Subcutaneous adipose tissue (tissue), 4 donors: ENCODE measurements around the gene SLAMF6. TPM values are rescaled to one million over a fixed set of nuclear protein-coding genes. Genes with fewer than 3 reads are reported as not detected.

Experiments used
- total RNA-seq, 4 donors: library from RNA; depleted of rRNA; stranded (reverse); fragments of >200 nt; gene quantifications; one replicate each; pipeline ENCODE4 v1.1.0, GENCODE V29; 2016
- TF ChIP-seq, protein P1 (sequence below): fragments of 450-650 bp; IDR thresholded peaks from one replicate; pipeline ENCODE4 v1.5.1; 2016; ENCODE audit warnings: low read depth, mild to moderate bottlenecking, control low read depth, antibody characterized with exemption, moderate library complexity

The SLAMF6 gene
- total RNA-seq, 4 donors from 2014 or later, result 0.65 to 7.0 (median 1.7) TPM

DNA sequence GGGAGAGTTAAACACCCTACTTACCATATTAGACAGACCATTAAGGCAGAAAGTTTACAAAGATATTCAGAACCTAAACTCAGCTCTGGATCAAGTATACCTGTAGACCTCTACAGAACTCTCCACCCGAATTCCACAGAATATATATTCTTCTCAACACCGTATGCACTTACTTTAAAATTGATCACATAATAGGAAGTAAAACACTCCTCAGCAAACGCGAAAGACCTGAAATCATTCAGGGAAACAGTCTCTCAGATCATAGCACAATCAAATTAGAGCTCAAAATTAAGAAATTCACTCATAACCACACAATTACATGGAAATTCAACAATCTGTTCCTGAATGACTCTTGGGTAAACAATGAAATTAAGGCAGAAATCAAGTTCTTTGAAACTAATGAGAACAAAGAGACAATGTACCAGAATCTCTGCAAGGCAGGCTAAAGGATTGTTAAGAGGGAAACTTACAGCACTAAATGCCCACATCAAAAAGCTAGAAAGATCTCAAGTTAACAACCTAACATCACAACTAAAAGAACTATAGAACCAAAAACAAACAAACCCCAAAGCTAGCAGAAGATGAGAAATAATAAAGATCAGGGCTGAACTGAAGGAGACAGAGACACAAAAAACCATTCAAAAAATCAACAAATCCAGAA is 37.1 kb upstream of the SLAMF6 start:
- TF ChIP-seq, protein P1, sequence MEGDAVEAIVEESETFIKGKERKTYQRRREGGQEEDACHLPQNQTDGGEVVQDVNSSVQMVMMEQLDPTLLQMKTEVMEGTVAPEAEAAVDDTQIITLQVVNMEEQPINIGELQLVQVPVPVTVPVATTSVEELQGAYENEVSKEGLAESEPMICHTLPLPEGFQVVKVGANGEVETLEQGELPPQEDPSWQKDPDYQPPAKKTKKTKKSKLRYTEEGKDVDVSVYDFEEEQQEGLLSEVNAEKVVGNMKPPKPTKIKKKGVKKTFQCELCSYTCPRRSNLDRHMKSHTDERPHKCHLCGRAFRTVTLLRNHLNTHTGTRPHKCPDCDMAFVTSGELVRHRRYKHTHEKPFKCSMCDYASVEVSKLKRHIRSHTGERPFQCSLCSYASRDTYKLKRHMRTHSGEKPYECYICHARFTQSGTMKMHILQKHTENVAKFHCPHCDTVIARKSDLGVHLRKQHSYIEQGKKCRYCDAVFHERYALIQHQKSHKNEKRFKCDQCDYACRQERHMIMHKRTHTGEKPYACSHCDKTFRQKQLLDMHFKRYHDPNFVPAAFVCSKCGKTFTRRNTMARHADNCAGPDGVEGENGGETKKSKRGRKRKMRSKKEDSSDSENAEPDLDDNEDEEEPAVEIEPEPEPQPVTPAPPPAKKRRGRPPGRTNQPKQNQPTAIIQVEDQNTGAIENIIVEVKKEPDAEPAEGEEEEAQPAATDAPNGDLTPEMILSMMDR, result no peak

- TF ChIP-seq, protein P1, result no peak
These were observed 35.8 kb upstream of the SLAMF6 start for GRCh38 chr1:160558660-160559380.

- TF ChIP-seq, protein P1, result no peak
These were observed 30.7 kb upstream of the SLAMF6 start for GRCh38 chr1:160553778-160554177.

GRCh38 chr1:160552425-160552824 is 29.4 kb upstream of the SLAMF6 start:
- TF ChIP-seq, protein P1, result no peak

DNA sequence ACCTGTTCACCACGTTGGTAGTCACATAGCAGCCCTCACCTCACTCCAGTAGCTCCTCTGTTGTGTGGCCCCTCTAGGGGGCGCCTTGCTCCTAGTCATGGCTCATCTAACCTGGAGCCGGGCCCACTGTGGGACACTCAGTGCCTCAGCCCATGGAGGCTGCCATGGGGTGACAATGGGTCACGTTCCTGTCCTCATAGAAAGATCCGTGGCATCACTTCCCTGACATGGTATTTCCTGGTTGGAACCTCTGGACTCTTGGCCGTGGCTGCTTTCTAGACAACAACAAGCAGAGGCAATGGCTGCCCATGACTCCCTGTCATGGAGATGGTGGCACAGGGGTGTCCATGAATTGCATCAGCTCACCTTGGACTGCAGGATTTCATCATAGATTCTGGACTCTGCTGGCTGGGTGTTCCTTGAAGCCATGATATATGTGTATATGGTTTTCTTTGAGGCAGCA is 27.5 kb upstream of the SLAMF6 start:
- TF ChIP-seq, protein P1, result no peak

GRCh38 chr1:160549665-160550006 is 26.6 kb upstream of the SLAMF6 start:
- TF ChIP-seq, protein P1, result no peak

GRCh38 chr1:160548960-160549664 is 26.1 kb upstream of the SLAMF6 start:
- TF ChIP-seq, protein P1, result no peak
